ENCODE measurements around the gene VARS2. TPM values are rescaled to one million over a fixed set of nuclear protein-coding genes. Genes with fewer than 3 reads are reported as not detected.

The VARS2 gene
- total and polyA plus RNA-seq, 2 donors (not counting 1 experiment from before 2014, with no cell fraction given) = 27.1 to 41.6 TPM

GRCh38 chr6:30942338-30943060, 28.5 kb downstream of the VARS2 start:
- Histone ChIP-seq H3K4me1 (ENCODE audit: control insufficient read depth in 2 of 2, insufficient read depth in 2 of 2, low read length in 2 of 2) (no peaks in the 10 kb centered on the region), H3K79me2 (ENCODE audit: control insufficient read depth, insufficient read depth, low read length) (no peaks in the 10 kb centered on the region), H2AFZ (ENCODE audit: insufficient read depth, low read depth, low read length, poor library complexity, severe bottlenecking) (no peak overlapping the region), H3K4me3 (ENCODE audit: control extremely low read depth in 1 of 5, extremely low read depth in 1 of 5, insufficient read depth in 1 of 5, low read depth in 2 of 5, low read length in 4 of 5) (no peak overlapping the region), H3K36me3 (replicated peaks in 1 of 2; ENCODE audit: control extremely low read depth in 1 of 2, control insufficient read depth in 1 of 2, extremely low read depth in 1 of 2, insufficient read depth in 2 of 2, low read length in 1 of 2) (no peaks in the 10 kb centered on the region), H3K4me2 (replicated peaks; ENCODE audit: low read depth, low read length, poor library complexity, severe bottlenecking) (no peak overlapping the region), H3K9me3 (ENCODE audit: control extremely low read depth in 1 of 3, control insufficient read depth in 2 of 3, insufficient read depth in 1 of 3, low read length in 2 of 3) (no peaks in the 10 kb centered on the region), H3K27ac (ENCODE audit: low read length in 2 of 2) (no peak overlapping the region), H4K20me1 (ENCODE audit: control insufficient read depth, insufficient read depth, low read length, poor library complexity, severe bottlenecking) (no peaks in the 10 kb centered on the region), H3K9ac (ENCODE audit: low read length) (no peak overlapping the region), H3K27me3 (replicated peaks in 1 of 4; ENCODE audit: control extremely low read depth in 1 of 4, control insufficient read depth in 3 of 4, insufficient read depth in 4 of 4, low read length in 3 of 4) (peaks cover 0 to 59% (median 18%) of the 10 kb centered on the region in 4 experiments)
- H3K9me3 Mint-ChIP-seq (ENCODE audit: insufficient read depth) = no peaks in the 10 kb centered on the region
- ChIA-PET CTCF (no interaction called here), POLR2A (no interaction called here)
- DNase-seq (no peak), ATAC-seq (ENCODE audit: low read depth) (no peak)
- no peak overlapping the region for H3K27ac Mint-ChIP-seq
- WGBS (ENCODE audit: insufficient coverage) = 17% methylated on average over 13 of the region's 15 CpGs
- intact Hi-C loops (cut with micrococcal nuclease) = no loop called here
- H3K4me1 Mint-ChIP-seq = no peaks in the 10 kb centered on the region
- peaks cover 47% of the 10 kb centered on the region for H3K27me3 Mint-ChIP-seq
- TF ChIP-seq EZH2 (IDR thresholded peaks at IDR 0.05; ENCODE audit: borderline replicate concordance, insufficient read depth, low read depth, low read length, poor library complexity, severe bottlenecking) = no peak
- TF ChIP-seq, protein P1, sequence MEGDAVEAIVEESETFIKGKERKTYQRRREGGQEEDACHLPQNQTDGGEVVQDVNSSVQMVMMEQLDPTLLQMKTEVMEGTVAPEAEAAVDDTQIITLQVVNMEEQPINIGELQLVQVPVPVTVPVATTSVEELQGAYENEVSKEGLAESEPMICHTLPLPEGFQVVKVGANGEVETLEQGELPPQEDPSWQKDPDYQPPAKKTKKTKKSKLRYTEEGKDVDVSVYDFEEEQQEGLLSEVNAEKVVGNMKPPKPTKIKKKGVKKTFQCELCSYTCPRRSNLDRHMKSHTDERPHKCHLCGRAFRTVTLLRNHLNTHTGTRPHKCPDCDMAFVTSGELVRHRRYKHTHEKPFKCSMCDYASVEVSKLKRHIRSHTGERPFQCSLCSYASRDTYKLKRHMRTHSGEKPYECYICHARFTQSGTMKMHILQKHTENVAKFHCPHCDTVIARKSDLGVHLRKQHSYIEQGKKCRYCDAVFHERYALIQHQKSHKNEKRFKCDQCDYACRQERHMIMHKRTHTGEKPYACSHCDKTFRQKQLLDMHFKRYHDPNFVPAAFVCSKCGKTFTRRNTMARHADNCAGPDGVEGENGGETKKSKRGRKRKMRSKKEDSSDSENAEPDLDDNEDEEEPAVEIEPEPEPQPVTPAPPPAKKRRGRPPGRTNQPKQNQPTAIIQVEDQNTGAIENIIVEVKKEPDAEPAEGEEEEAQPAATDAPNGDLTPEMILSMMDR (IDR thresholded peaks at IDR 0.05) = no peak
- H3K4me3 Mint-ChIP-seq = no peak overlapping the region

- Histone ChIP-seq H3K27me3 (replicated peaks in 1 of 4; ENCODE audit: control extremely low read depth in 1 of 4, control insufficient read depth in 3 of 4, insufficient read depth in 4 of 4, low read length in 3 of 4) (peaks cover 0 to 68% (median 19%) of the 10 kb centered on the region in 4 experiments), H3K9ac (ENCODE audit: low read length) (no peak overlapping the region), H3K4me2 (replicated peaks; ENCODE audit: low read depth, low read length, poor library complexity, severe bottlenecking) (no peak overlapping the region), H3K79me2 (ENCODE audit: control insufficient read depth, insufficient read depth, low read length) (no peaks in the 10 kb centered on the region), H3K4me1 (ENCODE audit: control insufficient read depth in 2 of 2, insufficient read depth in 2 of 2, low read length in 2 of 2) (no peaks in the 10 kb centered on the region), H3K27ac (ENCODE audit: low read length in 2 of 2) (no peak overlapping the region), H2AFZ (ENCODE audit: insufficient read depth, low read depth, low read length, poor library complexity, severe bottlenecking) (no peak overlapping the region), H3K9me3 (ENCODE audit: control extremely low read depth in 1 of 3, control insufficient read depth in 2 of 3, insufficient read depth in 1 of 3, low read length in 2 of 3) (no peaks in the 10 kb centered on the region), H3K4me3 (ENCODE audit: control extremely low read depth in 1 of 5, extremely low read depth in 1 of 5, insufficient read depth in 1 of 5, low read depth in 2 of 5, low read length in 4 of 5) (no peak overlapping the region), H4K20me1 (ENCODE audit: control insufficient read depth, insufficient read depth, low read length, poor library complexity, severe bottlenecking) (no peaks in the 10 kb centered on the region), H3K36me3 (replicated peaks in 1 of 2; ENCODE audit: control extremely low read depth in 1 of 2, control insufficient read depth in 1 of 2, extremely low read depth in 1 of 2, insufficient read depth in 2 of 2, low read length in 1 of 2) (no peaks in the 10 kb centered on the region)
- DNase-seq (no peak), ATAC-seq (ENCODE audit: low read depth) (no peak)
- H3K9me3 Mint-ChIP-seq (ENCODE audit: insufficient read depth) = no peaks in the 10 kb centered on the region
- CTCF ChIA-PET = no interaction called here
- TF ChIP-seq, protein P1 (IDR thresholded peaks at IDR 0.05) = no peak
- TF ChIP-seq EZH2 (IDR thresholded peaks at IDR 0.05; ENCODE audit: borderline replicate concordance, insufficient read depth, low read depth, low read length, poor library complexity, severe bottlenecking) = no peak
- H3K27ac Mint-ChIP-seq = no peak overlapping the region
- peaks cover 60% of the 10 kb centered on the region for H3K27me3 Mint-ChIP-seq
- POLR2A ChIA-PET = no interaction called here
- H3K4me1 Mint-ChIP-seq = no peaks in the 10 kb centered on the region
- intact Hi-C loops (cut with micrococcal nuclease) = no loop called here
- no peak overlapping the region for H3K4me3 Mint-ChIP-seq
- 89% methylated on average over 2 of the region's 4 CpGs for WGBS (ENCODE audit: insufficient coverage)
Measured at GRCh38 chr6:30944051-30944450, 30.0 kb downstream of the VARS2 start.

Data from B cell (primary cell).